AG04450 (cell line): ENCODE data around the gene UPK1B. TPM values are rescaled to one million over a fixed set of nuclear protein-coding genes. Genes with fewer than 3 reads are reported as not detected.

Experiments
- CTCF ChIA-PET: fragments of 300-600, 350-600 bp; formaldehyde crosslinking; extraction: SDS; loops from one replicate; lab custom pipeline; 2022; ENCODE audit warnings: antibody characterized with exemption, inconsistent platforms; lab: Charles Lee
- POLR2A ChIA-PET: fragments of 350-600 bp; formaldehyde crosslinking; extraction: SDS; loops from one replicate; lab custom pipeline; 2021; ENCODE audit warnings: antibody characterized with exemption, inconsistent platforms; lab: Yijun Ruan, JAX
- DNase-seq: peaks from one replicate; pipeline ENCODE4 v3.0.0-alpha.2; 2011; ENCODE audit warnings: low read depth, low spot score
- H3K27ac ChIP-seq: one replicate; pipeline ENCODE4 v1.5.1; 2012; ENCODE audit warnings: low read depth, low read length, control low read depth
- H3K27me3 ChIP-seq: one replicate; pipeline ENCODE4 v1.6.0; 2012; ENCODE audit warnings: low read length; ENCODE audit not compliant: control insufficient read depth, insufficient read depth
- H3K4me3 ChIP-seq: 2 replicates; pipeline ENCODE4 v1.5.1; 2011; ENCODE audit warnings: mild to moderate bottlenecking, low read depth, low read length, control low read depth
- H3K9me3 ChIP-seq: 2 replicates; pipeline ENCODE4 v1.5.1; 2012; ENCODE audit warnings: low read length; ENCODE audit not compliant: control insufficient read depth, insufficient read depth
- CTCF ChIP-seq: IDR thresholded peaks from 2 replicates; pipeline ENCODE4 v1.5.1; 2011; ENCODE audit warnings: low read depth, low read length, control low read depth, inconsistent platforms
- polyA plus RNA-seq: library from polyadenylated mRNA; depleted of rRNA; stranded (reverse); fragments of >200 nt; gene quantifications from 2 replicates; pipeline ENCODE4 v1.2.3, GENCODE V29; 2011

Gene UPK1B
- polyA plus RNA-seq, 1 experiment = 0.32 TPM

GRCh38 chr3:119175872-119176756 is 2.7 kb downstream of the UPK1B start:
- no peaks in the 10 kb centered on the region for H3K9me3 ChIP-seq
- no peaks in the 10 kb centered on the region for H3K27me3 ChIP-seq
- POLR2A ChIA-PET = no interaction called here
- no peak overlapping the region for H3K4me3 ChIP-seq
- DNase-seq = no peak
- TF ChIP-seq CTCF = no peak
- CTCF ChIA-PET = interaction anchor here (0.7 kb wide), 1 partner anchor 293 kb away, joined by 3 read pairs; no protein-coding TSS in a partner anchor
- no peak overlapping the region for H3K27ac ChIP-seq

- Histone ChIP-seq H3K27ac (no peak overlapping the region), H3K4me3 (no peak overlapping the region), H3K9me3 (no peaks in the 10 kb centered on the region), H3K27me3 (no peaks in the 10 kb centered on the region)
- TF ChIP-seq CTCF = no peak
- DNase-seq = no peak
- ChIA-PET POLR2A (no interaction called here), CTCF (interaction anchor here (0.7 kb wide), 1 partner anchor 294 kb away, joined by 3 read pairs; no protein-coding TSS in a partner anchor)
These were observed 3.4 kb downstream of the UPK1B start for GRCh38 chr3:119176778-119177177.

- ChIA-PET POLR2A (no interaction called here), CTCF (no interaction called here)
- Histone ChIP-seq H3K4me3 (no peak overlapping the region), H3K27ac (no peak overlapping the region), H3K9me3 (no peaks in the 10 kb centered on the region), H3K27me3 (no peaks in the 10 kb centered on the region)
- TF ChIP-seq CTCF = no peak
- no peak for DNase-seq
These were observed 3.9 kb downstream of the UPK1B start for GRCh38 chr3:119177321-119177720.

GRCh38 chr3:119181765-119182164 is 8.4 kb downstream of the UPK1B start:
- ChIA-PET POLR2A (no interaction called here), CTCF (no interaction called here)
- no peak for DNase-seq
- H3K27me3 ChIP-seq = no peaks in the 10 kb centered on the region
- no peak overlapping the region for H3K27ac ChIP-seq
- no peak for TF ChIP-seq CTCF
- no peak overlapping the region for H3K4me3 ChIP-seq
- no peaks in the 10 kb centered on the region for H3K9me3 ChIP-seq

GRCh38 chr3:119184111-119184510 is 10.7 kb downstream of the UPK1B start:
- no peak overlapping the region for H3K27ac ChIP-seq
- no peak overlapping the region for H3K4me3 ChIP-seq
- H3K27me3 ChIP-seq = no peaks in the 10 kb centered on the region
- H3K9me3 ChIP-seq = no peaks in the 10 kb centered on the region
- no peak for DNase-seq
- ChIA-PET POLR2A (interaction anchor here (1.2 kb wide), 1 partner anchor 57 kb away, joined by 7 read pairs; the partner anchor contains the start of gene B4GALT4), CTCF (no interaction called here)
- no peak for TF ChIP-seq CTCF
